Lower lobe of right lung (tissue), 2 donors: ENCODE data around the gene ELOVL3. TPM values are rescaled to one million over a fixed set of nuclear protein-coding genes. Genes with fewer than 3 reads are reported as not detected.
"Not testable (repeated sequence)": the region's sequence is repeated elsewhere in the genome, so short reads cannot be mapped to it uniquely, and the experiment has no call there.

ENCODE experiments used
- ATAC-seq, 2 donors: fragments of 200-7000 bp; cut with Tn5 transposase; one replicate each; pipeline ENCODE4 v1.9.1; 2020 to 2022; ENCODE audit warnings: mild to moderate bottlenecking in 2 of 2, moderate library complexity in 2 of 2
- DNase-seq: peaks from one replicate; pipeline ENCODE4 v3.0.0-alpha.2; 2020
- H3K27ac ChIP-seq: fragments of 200-600 bp; one replicate; pipeline ENCODE4 v1.8.0; 2022
- H3K27me3 ChIP-seq: fragments of 200-600 bp; one replicate; pipeline ENCODE4 v1.8.0; 2022; ENCODE audit warnings: low read depth
- H3K36me3 ChIP-seq: fragments of 200-600 bp; one replicate; pipeline ENCODE4 v1.8.0; 2022; ENCODE audit warnings: mild to moderate bottlenecking
- H3K4me1 ChIP-seq: fragments of 200-600 bp; one replicate; pipeline ENCODE4 v1.8.0; 2022
- H3K4me3 ChIP-seq: fragments of 200-600 bp; one replicate; pipeline ENCODE4 v1.8.0; 2022; ENCODE audit warnings: mild to moderate bottlenecking
- H3K9me3 ChIP-seq: fragments of 200-600 bp; one replicate; pipeline ENCODE4 v1.8.0; 2022
- intact Hi-C: fragments of 100-400 bp; cut with DNase I; formaldehyde crosslinking; loops from one replicate; pipeline ENCODE4 v1.11.0; 2022
- total RNA-seq: library from RNA; stranded (reverse); fragmentation: NEBNext Ultra II Directional; extraction: Animal tissue kit (Norgen Biotek cat#: 25700); gene quantifications from one replicate; pipeline ENCODE4 v1.2.1, GENCODE V29; 2021
- TF ChIP-seq, protein P1 (sequence below): fragments of 200-600 bp; IDR thresholded peaks from one replicate; pipeline ENCODE4 v1.8.0; 2022; ENCODE audit warnings: antibody characterized with exemption, mild to moderate bottlenecking
- donor health status: DM: no; HTN: yes; CAD: no; lungs with severe emphysema.

Gene ELOVL3
- total RNA-seq, 1 donor from 2014 or later: 0.92 TPM

DNA sequence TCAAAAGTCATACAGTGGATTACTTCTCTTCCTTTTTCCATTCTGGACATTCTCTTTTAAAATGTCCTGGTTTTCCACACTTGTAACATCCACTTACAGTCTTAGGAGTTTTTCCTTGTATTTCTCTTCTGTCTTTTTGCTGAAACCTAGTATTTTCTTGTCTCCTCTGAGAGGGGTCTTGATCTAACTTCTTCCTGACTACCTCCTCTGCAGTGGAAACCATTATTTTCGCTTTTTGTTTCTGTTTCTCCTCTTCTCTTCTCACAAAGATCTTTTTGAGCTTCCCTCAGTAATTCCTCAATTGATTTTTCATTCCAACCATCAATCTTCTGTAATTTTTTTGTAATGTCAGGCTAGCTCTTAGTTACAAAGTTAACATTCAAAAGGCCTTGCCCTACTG, 23.7 kb upstream of the ELOVL3 start:
- no peak for DNase-seq
- no peak overlapping the region for H3K4me3 ChIP-seq
- no peaks in the 10 kb centered on the region for H3K4me1 ChIP-seq
- H3K27ac ChIP-seq: no peak overlapping the region
- ATAC-seq: no peak
- intact Hi-C loops: no loop called here
- H3K9me3 ChIP-seq: peaks cover 8% of the 10 kb centered on the region
- no peaks in the 10 kb centered on the region for H3K36me3 ChIP-seq
- TF ChIP-seq, protein P1, sequence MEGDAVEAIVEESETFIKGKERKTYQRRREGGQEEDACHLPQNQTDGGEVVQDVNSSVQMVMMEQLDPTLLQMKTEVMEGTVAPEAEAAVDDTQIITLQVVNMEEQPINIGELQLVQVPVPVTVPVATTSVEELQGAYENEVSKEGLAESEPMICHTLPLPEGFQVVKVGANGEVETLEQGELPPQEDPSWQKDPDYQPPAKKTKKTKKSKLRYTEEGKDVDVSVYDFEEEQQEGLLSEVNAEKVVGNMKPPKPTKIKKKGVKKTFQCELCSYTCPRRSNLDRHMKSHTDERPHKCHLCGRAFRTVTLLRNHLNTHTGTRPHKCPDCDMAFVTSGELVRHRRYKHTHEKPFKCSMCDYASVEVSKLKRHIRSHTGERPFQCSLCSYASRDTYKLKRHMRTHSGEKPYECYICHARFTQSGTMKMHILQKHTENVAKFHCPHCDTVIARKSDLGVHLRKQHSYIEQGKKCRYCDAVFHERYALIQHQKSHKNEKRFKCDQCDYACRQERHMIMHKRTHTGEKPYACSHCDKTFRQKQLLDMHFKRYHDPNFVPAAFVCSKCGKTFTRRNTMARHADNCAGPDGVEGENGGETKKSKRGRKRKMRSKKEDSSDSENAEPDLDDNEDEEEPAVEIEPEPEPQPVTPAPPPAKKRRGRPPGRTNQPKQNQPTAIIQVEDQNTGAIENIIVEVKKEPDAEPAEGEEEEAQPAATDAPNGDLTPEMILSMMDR: no peak
- peaks cover 3% of the 10 kb centered on the region for H3K27me3 ChIP-seq

DNA sequence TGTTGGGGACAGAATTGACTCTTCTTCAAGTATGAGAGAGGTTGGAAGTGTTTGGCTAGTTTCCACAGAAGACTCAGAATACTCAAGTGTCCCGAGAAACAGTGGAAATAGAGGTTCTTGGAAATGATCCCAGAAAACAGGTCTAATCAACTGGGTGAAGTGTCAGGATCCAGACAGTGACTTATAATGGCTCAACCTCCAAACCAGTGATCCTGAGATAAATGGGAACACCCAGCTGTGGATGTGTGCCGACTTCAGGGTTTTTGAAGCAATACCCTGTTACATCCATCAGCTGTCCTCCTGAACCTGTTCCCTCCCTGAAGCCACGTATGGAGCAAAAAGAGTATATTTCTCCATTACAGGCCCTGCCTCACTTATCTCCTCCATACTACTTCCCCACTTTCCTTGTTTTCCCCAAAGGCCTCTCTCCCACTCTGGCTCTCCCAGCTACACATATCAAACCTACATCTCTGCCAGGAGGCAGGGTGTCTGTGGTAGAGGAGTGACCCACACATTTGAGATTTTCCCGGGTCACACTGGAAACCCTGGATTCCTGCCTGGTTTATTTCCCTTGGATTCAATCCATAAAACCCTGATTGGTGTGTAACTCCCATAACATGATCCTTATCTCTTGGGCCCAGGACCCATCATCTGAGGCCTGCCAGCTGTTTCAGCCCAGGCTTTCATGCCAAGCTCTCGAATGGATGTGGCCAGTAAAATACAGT, 17.6 kb upstream of the ELOVL3 start:
- Histone ChIP-seq H3K27ac (no peak overlapping the region), H3K9me3 (peaks cover 8% of the 10 kb centered on the region), H3K36me3 (no peaks in the 10 kb centered on the region), H3K4me1 (no peaks in the 10 kb centered on the region), H3K27me3 (no peaks in the 10 kb centered on the region), H3K4me3 (no peak overlapping the region)
- DNase-seq (no peak), ATAC-seq (no peak)
- TF ChIP-seq, protein P1: no peak
- intact Hi-C loops: no loop called here

DNA sequence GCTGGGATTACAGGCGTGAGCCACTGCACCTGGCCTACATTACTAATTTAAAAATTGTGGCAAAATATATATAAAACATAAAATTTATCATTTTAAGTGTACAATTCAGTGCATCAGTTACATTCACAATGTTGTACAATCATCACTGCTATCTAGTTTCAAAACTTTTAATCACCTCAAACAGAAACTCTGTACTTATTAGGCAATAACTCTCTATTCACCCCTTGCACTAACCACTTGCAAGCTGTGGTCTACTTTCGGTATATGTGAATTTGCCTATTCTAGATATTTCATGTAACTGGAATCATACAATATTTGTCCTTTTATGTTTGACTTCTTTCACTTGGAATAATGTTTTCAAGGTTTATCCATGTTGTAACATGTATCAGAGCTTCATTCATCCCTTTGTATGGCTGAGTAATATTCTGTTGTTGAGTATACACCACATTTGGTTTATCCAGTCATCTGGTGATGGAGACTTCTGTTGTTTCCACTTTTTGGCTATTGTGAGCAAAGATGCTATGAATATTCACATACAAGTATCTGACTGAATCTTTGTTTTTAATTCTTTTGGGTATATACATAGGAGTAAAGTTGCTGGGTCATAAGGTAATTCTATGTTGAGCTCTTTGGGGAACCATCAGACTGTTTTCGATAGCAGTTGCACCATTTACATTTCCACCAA, 14.3 kb upstream of the ELOVL3 start:
- Histone ChIP-seq H3K36me3 (no peaks in the 10 kb centered on the region), H3K9me3 (no peaks in the 10 kb centered on the region), H3K27me3 (no peaks in the 10 kb centered on the region), H3K4me3 (no peak overlapping the region), H3K4me1 (no peaks in the 10 kb centered on the region), H3K27ac (no peak overlapping the region)
- ATAC-seq (no peak), DNase-seq (no peak)
- TF ChIP-seq, protein P1: no peak
- intact Hi-C loops: no loop called here

DNA sequence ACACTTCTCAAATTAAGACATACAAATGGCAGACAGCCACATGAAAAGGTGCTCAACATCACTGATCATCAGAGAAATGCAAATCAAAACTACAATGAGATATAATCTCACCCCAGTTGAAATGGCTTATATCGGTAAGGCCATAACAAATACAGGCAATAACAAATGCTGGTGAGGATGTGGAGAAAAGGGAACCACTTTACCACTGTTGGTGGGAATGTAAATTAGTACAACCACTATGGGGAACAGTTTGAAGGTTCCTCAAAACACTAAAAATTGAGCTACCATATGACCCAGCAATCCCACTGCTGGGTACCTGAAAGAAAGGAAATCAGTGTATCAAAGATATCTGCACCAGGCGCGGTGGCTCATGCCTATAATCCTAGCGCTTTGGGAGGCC, 12.5 kb upstream of the ELOVL3 start:
- H3K36me3 ChIP-seq, intact Hi-C loops, H3K9me3 ChIP-seq, ATAC-seq, DNase-seq, H3K27me3 ChIP-seq, H3K4me1 ChIP-seq, H3K27ac ChIP-seq, H3K4me3 ChIP-seq: not testable (repeated sequence)

DNA sequence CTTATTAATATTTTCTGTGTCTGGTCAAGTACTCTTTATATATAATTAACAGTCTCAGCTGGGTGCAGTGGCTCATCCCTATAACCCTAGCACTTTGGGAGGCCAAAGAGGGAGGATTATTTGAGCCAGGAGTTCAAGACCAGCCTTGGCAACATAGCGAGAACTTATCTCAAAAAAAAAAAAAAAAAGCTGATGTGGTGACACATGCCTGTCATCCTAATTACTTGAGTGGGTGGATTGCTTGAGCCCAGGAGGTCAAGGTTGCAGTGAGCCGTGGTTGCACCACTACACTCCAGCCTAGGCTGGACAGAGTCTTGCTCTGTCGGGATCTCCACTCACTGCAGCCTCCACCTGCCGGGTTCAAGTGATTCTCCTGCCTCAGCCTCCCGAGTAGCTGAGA, 6.7 kb upstream of the ELOVL3 start:
- no peaks in the 10 kb centered on the region for H3K36me3 ChIP-seq
- no peak overlapping the region for H3K4me3 ChIP-seq
- intact Hi-C loops: no loop called here
- no peak for DNase-seq
- H3K27ac ChIP-seq: no peak overlapping the region
- no peak for ATAC-seq
- TF ChIP-seq, protein P1: no peak
- no peaks in the 10 kb centered on the region for H3K27me3 ChIP-seq
- H3K4me1 ChIP-seq: no peaks in the 10 kb centered on the region
- H3K9me3 ChIP-seq: no peaks in the 10 kb centered on the region

DNA sequence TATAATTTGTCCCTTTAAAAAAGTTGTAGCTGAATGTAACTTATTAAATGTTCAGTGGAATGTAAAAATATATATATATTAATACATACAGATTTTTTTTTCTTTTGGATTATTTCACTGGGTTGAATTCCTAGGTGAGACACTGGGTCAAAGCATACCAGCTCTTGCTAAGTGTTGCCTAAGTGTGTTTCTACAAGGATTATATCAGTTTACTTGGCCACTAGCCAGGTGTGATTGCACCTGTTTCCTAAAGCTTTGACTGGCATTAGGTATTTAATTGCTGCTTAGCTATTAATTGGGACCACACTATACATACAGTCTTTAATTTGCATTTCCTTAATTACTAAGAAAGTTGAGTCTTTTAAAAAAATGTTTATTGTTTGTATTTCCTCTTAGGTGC, 5.5 kb upstream of the ELOVL3 start:
- no peak overlapping the region for H3K4me3 ChIP-seq
- intact Hi-C loops: no loop called here
- DNase-seq (no peak), ATAC-seq (no peak)
- H3K27me3 ChIP-seq: no peaks in the 10 kb centered on the region
- no peaks in the 10 kb centered on the region for H3K36me3 ChIP-seq
- no peaks in the 10 kb centered on the region for H3K9me3 ChIP-seq
- H3K27ac ChIP-seq: no peak overlapping the region
- TF ChIP-seq, protein P1: no peak
- peaks cover 6% of the 10 kb centered on the region for H3K4me1 ChIP-seq
